ENCODE results near the gene MYMK.

The MYMK gene

GRCh38 chr9:133518706-133519449, 5.9 kb downstream of the MYMK start:
- DNase-seq, result no peak
- Histone ChIP-seq H3K4ac (ENCODE audit: low read depth, low read length) (no peak overlapping the region), H3K79me1 (ENCODE audit: low read length) (no peaks in the 10 kb centered on the region), H3K79me2 (ENCODE audit: control insufficient read depth, insufficient read depth, low read length) (no peaks in the 10 kb centered on the region), H3K27me3 (ENCODE audit: insufficient read depth, low read length, poor library complexity) (no peaks in the 10 kb centered on the region), H3K9ac (ENCODE audit: low read length) (no peak overlapping the region), H4K5ac (ENCODE audit: low read length) (no peak overlapping the region), H3K27ac (ENCODE audit: low read depth, low read length) (no peak overlapping the region), H3K18ac (ENCODE audit: low read length) (no peak overlapping the region), H3K4me3 (ENCODE audit: low read length) (no peak overlapping the region), H3K4me1 (ENCODE audit: control insufficient read depth, low read depth, low read length) (no peaks in the 10 kb centered on the region), H3K23ac (ENCODE audit: low read length) (no peak overlapping the region), H3K36me3 (ENCODE audit: control insufficient read depth, insufficient read depth, low read length) (no peaks in the 10 kb centered on the region), H3K4me2 (ENCODE audit: low read length) (no peak overlapping the region), H2AK5ac (ENCODE audit: low read length) (no peak overlapping the region), H3K56ac (ENCODE audit: low read length) (no peak overlapping the region), H2BK15ac (replicated peaks; ENCODE audit: low read depth) (no peak overlapping the region), H4K8ac (ENCODE audit: low read depth, low read length) (no peak overlapping the region), H2BK120ac (ENCODE audit: low read depth, low read length) (no peak overlapping the region), H2BK5ac (ENCODE audit: low read length) (no peak overlapping the region)
- no CpG with 5 or more reads among the region's 27 CpGs for WGBS (ENCODE audit: extremely low coverage, insufficient coverage, low lambda C conversion rate)

DNA sequence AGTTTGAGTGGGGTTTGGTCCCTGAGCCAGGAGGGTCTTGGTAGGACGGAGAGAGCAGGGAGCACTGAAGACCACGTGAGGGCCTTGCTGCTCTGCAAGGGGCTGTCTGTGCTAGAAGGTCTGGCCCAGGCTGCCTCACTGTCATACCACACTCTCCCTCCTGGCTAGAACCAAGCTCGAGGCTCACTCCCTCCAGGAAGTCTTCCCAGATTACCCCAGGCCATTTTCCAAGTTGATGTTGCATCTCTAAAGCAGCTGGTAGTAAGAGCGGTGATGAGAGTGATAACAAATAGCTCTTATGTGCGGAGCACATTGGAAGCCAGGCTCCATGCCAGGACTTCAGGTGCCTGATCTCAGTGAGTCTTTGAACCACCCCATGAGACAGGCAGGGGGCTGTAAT, 6.6 kb downstream of the MYMK start:
- Histone ChIP-seq H2BK120ac (ENCODE audit: low read depth, low read length) (no peak overlapping the region), H3K4me1 (ENCODE audit: control insufficient read depth, low read depth, low read length) (no peaks in the 10 kb centered on the region), H3K23ac (ENCODE audit: low read length) (no peak overlapping the region), H3K27ac (ENCODE audit: low read depth, low read length) (no peak overlapping the region), H3K18ac (ENCODE audit: low read length) (no peak overlapping the region), H2BK5ac (ENCODE audit: low read length) (no peak overlapping the region), H3K56ac (ENCODE audit: low read length) (no peak overlapping the region), H3K79me2 (ENCODE audit: control insufficient read depth, insufficient read depth, low read length) (no peaks in the 10 kb centered on the region), H3K4me3 (ENCODE audit: low read length) (no peak overlapping the region), H3K79me1 (ENCODE audit: low read length) (no peaks in the 10 kb centered on the region), H4K8ac (ENCODE audit: low read depth, low read length) (no peak overlapping the region), H3K4me2 (ENCODE audit: low read length) (no peak overlapping the region), H4K5ac (ENCODE audit: low read length) (no peak overlapping the region), H3K4ac (ENCODE audit: low read depth, low read length) (no peak overlapping the region), H3K36me3 (ENCODE audit: control insufficient read depth, insufficient read depth, low read length) (no peaks in the 10 kb centered on the region), H3K27me3 (ENCODE audit: insufficient read depth, low read length, poor library complexity) (no peaks in the 10 kb centered on the region), H2BK15ac (replicated peaks; ENCODE audit: low read depth) (no peak overlapping the region), H2AK5ac (ENCODE audit: low read length) (no peak overlapping the region), H3K9ac (ENCODE audit: low read length) (no peak overlapping the region)
- no CpG with 5 or more reads among the region's 5 CpGs for WGBS (ENCODE audit: extremely low coverage, insufficient coverage, low lambda C conversion rate)
- no peak for DNase-seq

GRCh38 chr9:133517711-133518110, 7.0 kb downstream of the MYMK start:
- H3K4ac ChIP-seq (ENCODE audit: low read depth, low read length), result no peak overlapping the region
- no peaks in the 10 kb centered on the region for H3K36me3 ChIP-seq (ENCODE audit: control insufficient read depth, insufficient read depth, low read length)
- WGBS (ENCODE audit: extremely low coverage, insufficient coverage, low lambda C conversion rate), result no CpG with 5 or more reads among the region's 8 CpGs
- H3K4me1 ChIP-seq (ENCODE audit: control insufficient read depth, low read depth, low read length), result peaks cover 2% of the 10 kb centered on the region
- DNase-seq, result no peak
- H3K27ac ChIP-seq (ENCODE audit: low read depth, low read length), result no peak overlapping the region
- H3K27me3 ChIP-seq (ENCODE audit: insufficient read depth, low read length, poor library complexity), result no peaks in the 10 kb centered on the region
- H2BK120ac ChIP-seq (ENCODE audit: low read depth, low read length), result no peak overlapping the region
- no peak overlapping the region for H3K23ac ChIP-seq (ENCODE audit: low read length)
- H3K79me1 ChIP-seq (ENCODE audit: low read length), result no peaks in the 10 kb centered on the region
- no peak overlapping the region for H3K4me2 ChIP-seq (ENCODE audit: low read length)
- H3K56ac ChIP-seq (ENCODE audit: low read length), result no peak overlapping the region
- no peak overlapping the region for H4K5ac ChIP-seq (ENCODE audit: low read length)
- H3K4me3 ChIP-seq (ENCODE audit: low read length), result no peak overlapping the region
- H2BK5ac ChIP-seq (ENCODE audit: low read length), result no peak overlapping the region
- no peak overlapping the region for H2AK5ac ChIP-seq (ENCODE audit: low read length)
- no peak overlapping the region for H4K8ac ChIP-seq (ENCODE audit: low read depth, low read length)
- H3K18ac ChIP-seq (ENCODE audit: low read length), result no peak overlapping the region
- no peaks in the 10 kb centered on the region for H3K79me2 ChIP-seq (ENCODE audit: control insufficient read depth, insufficient read depth, low read length)
- H3K9ac ChIP-seq (ENCODE audit: low read length), result no peak overlapping the region
- H2BK15ac ChIP-seq (replicated peaks; ENCODE audit: low read depth), result no peak overlapping the region

DNA sequence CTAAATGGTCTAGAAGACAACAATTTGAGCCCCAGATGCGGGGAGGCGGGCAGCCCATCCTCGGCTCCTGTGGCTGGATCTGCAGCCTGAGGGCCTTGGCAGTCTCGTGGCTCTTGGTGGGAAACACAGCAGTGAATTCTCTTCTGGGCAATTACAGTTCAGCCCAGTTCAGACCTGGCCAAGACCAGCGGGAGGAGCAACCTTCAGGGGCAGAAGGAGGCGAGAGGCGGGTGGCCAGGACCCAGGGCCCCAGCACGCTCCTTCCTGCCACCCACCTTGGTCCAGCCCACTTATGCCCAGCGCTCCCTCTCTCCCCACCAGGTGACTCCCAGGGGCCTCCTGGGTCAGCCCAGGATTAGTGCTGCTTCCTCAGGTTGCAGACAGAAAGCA, 7.8 kb downstream of the MYMK start:
- H3K4me1 ChIP-seq (ENCODE audit: control insufficient read depth, low read depth, low read length), result peaks cover 2% of the 10 kb centered on the region
- no CpG with 5 or more reads among the region's 9 CpGs for WGBS (ENCODE audit: extremely low coverage, insufficient coverage, low lambda C conversion rate)
- H3K79me1 ChIP-seq (ENCODE audit: low read length), result no peaks in the 10 kb centered on the region

GRCh38 chr9:133516256-133516960, 8.4 kb downstream of the MYMK start:
- Histone ChIP-seq H3K79me1 (ENCODE audit: low read length) (no peaks in the 10 kb centered on the region), H4K5ac (ENCODE audit: low read length) (no peak overlapping the region), H4K8ac (ENCODE audit: low read depth, low read length) (no peak overlapping the region), H3K23ac (ENCODE audit: low read length) (no peak overlapping the region), H3K9ac (ENCODE audit: low read length) (no peak overlapping the region), H2BK5ac (ENCODE audit: low read length) (no peak overlapping the region), H3K18ac (ENCODE audit: low read length) (no peak overlapping the region), H3K4me1 (ENCODE audit: control insufficient read depth, low read depth, low read length) (peaks cover 2% of the 10 kb centered on the region), H3K27me3 (ENCODE audit: insufficient read depth, low read length, poor library complexity) (no peaks in the 10 kb centered on the region), H2BK15ac (replicated peaks; ENCODE audit: low read depth) (no peak overlapping the region), H2BK120ac (ENCODE audit: low read depth, low read length) (no peak overlapping the region), H3K36me3 (ENCODE audit: control insufficient read depth, insufficient read depth, low read length) (no peaks in the 10 kb centered on the region), H3K4me2 (ENCODE audit: low read length) (no peak overlapping the region), H3K79me2 (ENCODE audit: control insufficient read depth, insufficient read depth, low read length) (no peaks in the 10 kb centered on the region), H3K56ac (ENCODE audit: low read length) (no peak overlapping the region), H3K27ac (ENCODE audit: low read depth, low read length) (no peak overlapping the region), H2AK5ac (ENCODE audit: low read length) (no peak overlapping the region), H3K4me3 (ENCODE audit: low read length) (no peak overlapping the region), H3K4ac (ENCODE audit: low read depth, low read length) (no peak overlapping the region)
- DNase-seq, result no peak
- WGBS (ENCODE audit: extremely low coverage, insufficient coverage, low lambda C conversion rate), result no CpG with 5 or more reads among the region's 11 CpGs

More for the DNA sequence above, 7.8 kb downstream of the MYMK start:
- Histone ChIP-seq H3K36me3 (ENCODE audit: control insufficient read depth, insufficient read depth, low read length) (no peaks in the 10 kb centered on the region), H3K23ac (ENCODE audit: low read length) (no peak overlapping the region), H3K27me3 (ENCODE audit: insufficient read depth, low read length, poor library complexity) (no peaks in the 10 kb centered on the region), H4K5ac (ENCODE audit: low read length) (no peak overlapping the region), H3K4me2 (ENCODE audit: low read length) (no peak overlapping the region), H2BK5ac (ENCODE audit: low read length) (no peak overlapping the region), H3K27ac (ENCODE audit: low read depth, low read length) (no peak overlapping the region), H2AK5ac (ENCODE audit: low read length) (no peak overlapping the region), H3K9ac (ENCODE audit: low read length) (no peak overlapping the region), H3K4me3 (ENCODE audit: low read length) (no peak overlapping the region), H3K4ac (ENCODE audit: low read depth, low read length) (no peak overlapping the region), H2BK120ac (ENCODE audit: low read depth, low read length) (no peak overlapping the region), H2BK15ac (replicated peaks; ENCODE audit: low read depth) (no peak overlapping the region), H4K8ac (ENCODE audit: low read depth, low read length) (no peak overlapping the region), H3K56ac (ENCODE audit: low read length) (no peak overlapping the region), H3K79me2 (ENCODE audit: control insufficient read depth, insufficient read depth, low read length) (no peaks in the 10 kb centered on the region), H3K18ac (ENCODE audit: low read length) (no peak overlapping the region)
- no peak for DNase-seq

Data from mesendoderm (in vitro differentiated cells).